Astrocyte (in vitro differentiated cells and primary cell): ENCODE data around the gene CDY1B.
"Not testable (repeated sequence)": the region's sequence is repeated elsewhere in the genome, so short reads cannot be mapped to it uniquely, and the experiment has no call there.

Experiments
- CTCF ChIP-seq: IDR thresholded peaks from 2 replicates; pipeline ENCODE4 v1.5.1; 2011; ENCODE audit warnings: low read depth, mild to moderate bottlenecking, inconsistent platforms, low read length, moderate library complexity; ENCODE audit not compliant: insufficient read depth
- EZH2 ChIP-seq: IDR thresholded peaks from 2 replicates; pipeline ENCODE4 v1.6.1; 2012; ENCODE audit warnings: mild to moderate bottlenecking, low read length, inconsistent platforms; ENCODE audit not compliant: insufficient read depth

- TF ChIP-seq CTCF, EZH2: not testable (repeated sequence)
These were observed at the start of gene CDY1B for GRCh38 chrY:24047919-24048318.
